Adrenal gland (tissue), 5 donors: ENCODE data around the gene OSBPL6.

Experiments
- POLR2A ChIP-seq, 2 donors: fragments of 450-650 bp; IDR thresholded peaks; one replicate each; pipeline ENCODE4 v1.6.1; 2017; ENCODE audit warnings: antibody characterized with exemption in 2 of 2, mild to moderate bottlenecking in 2 of 2, moderate library complexity in 1 of 2
- TF ChIP-seq, protein P1 (sequence below), 6 experiments: fragments of 450-650 bp in 4 of 6; fragments of 200-600 bp in 2 of 6; sonication (generic) in 1 of 6; IDR thresholded peaks; 1 replicate in 5 of 6; 2 replicates in 1 of 6; pipeline versions ENCODE4 v1.5.1 to v1.8.0; 2016 to 2021; ENCODE audit warnings: antibody characterized with exemption in 6 of 6, mild to moderate bottlenecking in 2 of 6, moderate library complexity in 1 of 6
- donor health status: DM: no; HTN: no; CAD: no.

DNA sequence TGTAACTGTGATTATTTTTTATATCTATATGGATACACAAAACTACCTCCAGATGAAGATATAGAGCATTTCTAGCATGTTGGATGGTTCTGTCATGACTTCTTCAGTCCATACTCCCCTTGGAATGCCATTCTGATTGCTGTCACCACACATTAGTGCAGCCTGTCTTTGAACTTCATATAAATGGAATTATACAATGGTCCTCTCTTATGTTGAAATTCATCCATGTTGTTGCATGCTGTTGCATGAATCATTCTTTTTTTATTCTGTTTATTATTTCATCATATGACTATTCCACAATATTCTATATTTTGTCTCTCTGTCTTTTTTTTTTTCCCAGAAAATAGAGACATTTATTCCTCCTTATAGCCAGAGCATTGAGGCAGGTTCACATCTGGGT lies 74.1 kb downstream of the OSBPL6 start:
- TF ChIP-seq, protein P1, sequence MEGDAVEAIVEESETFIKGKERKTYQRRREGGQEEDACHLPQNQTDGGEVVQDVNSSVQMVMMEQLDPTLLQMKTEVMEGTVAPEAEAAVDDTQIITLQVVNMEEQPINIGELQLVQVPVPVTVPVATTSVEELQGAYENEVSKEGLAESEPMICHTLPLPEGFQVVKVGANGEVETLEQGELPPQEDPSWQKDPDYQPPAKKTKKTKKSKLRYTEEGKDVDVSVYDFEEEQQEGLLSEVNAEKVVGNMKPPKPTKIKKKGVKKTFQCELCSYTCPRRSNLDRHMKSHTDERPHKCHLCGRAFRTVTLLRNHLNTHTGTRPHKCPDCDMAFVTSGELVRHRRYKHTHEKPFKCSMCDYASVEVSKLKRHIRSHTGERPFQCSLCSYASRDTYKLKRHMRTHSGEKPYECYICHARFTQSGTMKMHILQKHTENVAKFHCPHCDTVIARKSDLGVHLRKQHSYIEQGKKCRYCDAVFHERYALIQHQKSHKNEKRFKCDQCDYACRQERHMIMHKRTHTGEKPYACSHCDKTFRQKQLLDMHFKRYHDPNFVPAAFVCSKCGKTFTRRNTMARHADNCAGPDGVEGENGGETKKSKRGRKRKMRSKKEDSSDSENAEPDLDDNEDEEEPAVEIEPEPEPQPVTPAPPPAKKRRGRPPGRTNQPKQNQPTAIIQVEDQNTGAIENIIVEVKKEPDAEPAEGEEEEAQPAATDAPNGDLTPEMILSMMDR (IDR thresholded peaks at IDR 0.05) = no peak
- no peak for TF ChIP-seq POLR2A (IDR thresholded peaks at IDR 0.05)
